NCI-H187 (cell line): Measurements from ENCODE around the gene CFAP61.
"Not testable (repeated sequence)": the region's sequence is repeated elsewhere in the genome, so short reads cannot be mapped to it uniquely, and the experiment has no call there.

Experiments
- DNase-seq, 2 experiments: peaks; one replicate each; lab custom pipeline; 2025; lab: John Stamatoyannopoulos, UW

CFAP61 gene

DNA sequence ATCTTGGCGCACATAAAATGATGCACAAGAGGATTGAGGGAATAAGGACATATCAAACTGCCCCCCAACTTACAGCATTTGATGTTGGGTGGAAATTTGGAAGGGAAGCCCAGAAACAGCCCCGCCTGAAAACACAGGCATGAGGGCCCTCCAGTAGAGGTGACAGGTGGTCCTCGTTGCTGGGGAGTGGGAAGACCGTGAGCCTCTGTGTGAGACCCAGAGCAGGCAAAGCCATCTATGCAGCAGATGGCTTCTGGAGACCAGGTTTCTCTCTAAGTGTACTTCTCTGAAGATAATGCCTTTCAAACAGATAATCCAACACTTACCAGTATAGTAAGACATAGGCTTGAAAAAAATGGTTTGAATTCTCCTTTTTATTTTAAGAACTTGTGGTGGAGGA lies 183.3 kb downstream of the CFAP61 start:
- DNase-seq = no peak

DNA sequence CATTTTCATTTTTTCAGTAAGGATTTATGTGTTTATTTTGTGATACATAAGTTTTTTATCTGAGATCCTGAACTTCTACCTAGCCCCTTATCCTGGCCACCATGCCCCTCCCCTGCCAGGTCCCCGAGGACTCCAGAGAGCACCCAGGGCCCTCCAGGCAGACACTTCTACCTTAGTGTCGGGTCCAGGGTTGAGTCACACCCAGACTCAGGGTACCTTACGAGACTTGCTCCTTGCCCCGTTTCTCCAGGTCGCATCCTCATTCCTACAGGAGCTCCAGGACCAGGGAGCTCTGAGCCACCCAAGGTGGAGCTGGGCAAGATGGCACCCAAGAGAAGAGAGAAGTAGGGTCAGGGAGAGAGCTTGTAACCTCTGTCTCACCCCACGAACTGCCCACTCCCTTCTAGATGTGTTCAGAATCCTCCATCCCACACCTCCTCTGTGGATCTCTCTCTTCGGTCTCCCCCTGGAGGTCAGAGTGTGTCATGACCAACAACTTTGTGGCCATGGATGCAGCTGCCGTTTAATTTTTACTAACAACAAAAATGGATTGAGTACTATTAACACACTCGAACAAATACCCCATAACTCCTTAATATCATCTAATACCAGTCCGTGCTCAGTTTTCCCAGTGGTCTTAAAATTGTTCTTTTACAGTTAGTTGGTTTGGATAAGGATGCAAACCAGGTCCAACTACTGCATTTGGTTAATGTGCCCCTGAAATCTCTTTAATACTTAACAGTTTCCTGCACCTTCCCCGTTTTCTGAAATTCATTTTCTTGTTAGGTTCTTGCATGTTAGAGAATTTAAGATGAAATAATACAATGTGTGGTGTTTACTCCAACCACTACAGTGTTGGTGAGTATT lies 185.0 kb downstream of the CFAP61 start:
- DNase-seq = peak in 1 of 2 experiments; percentile 27

DNA sequence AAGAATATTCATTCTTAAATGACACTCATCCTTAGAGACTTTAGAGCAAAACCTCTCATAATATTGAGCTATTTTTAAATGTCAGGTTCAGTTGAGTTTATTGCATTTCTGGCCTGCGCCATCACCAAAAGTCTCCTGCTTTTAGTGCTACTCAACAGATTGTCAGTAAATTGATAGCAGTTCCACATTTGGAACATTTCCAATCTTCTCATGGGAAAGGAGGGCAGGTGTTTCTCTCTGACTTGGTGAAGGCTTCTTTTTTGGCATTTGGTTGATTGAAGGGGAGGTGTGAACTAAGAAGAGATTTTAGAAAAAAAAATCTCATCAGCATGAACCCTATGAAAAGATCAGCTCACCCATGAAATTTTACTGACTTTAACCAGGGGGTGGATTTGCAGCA lies 189.6 kb downstream of the CFAP61 start:
- peak; percentile 52 for DNase-seq

DNA sequence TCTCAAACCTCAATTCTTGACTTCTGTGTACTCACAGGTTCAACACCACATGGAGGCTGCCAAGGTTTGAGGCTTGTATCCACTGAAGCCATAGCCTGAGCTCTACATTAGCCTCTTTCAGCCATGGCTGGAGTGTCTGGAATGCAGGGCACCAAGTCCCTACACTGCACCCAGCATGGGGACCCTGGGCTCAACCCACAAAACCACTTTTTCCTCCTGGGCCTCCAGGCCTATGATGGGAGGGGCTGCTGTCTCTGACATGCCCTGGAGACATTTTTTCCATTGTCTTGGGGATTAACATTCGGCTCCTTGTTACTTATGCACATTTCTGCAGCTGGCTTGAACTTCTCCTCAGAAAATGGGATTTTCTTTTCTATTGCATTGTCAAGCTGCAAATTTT lies 192.1 kb downstream of the CFAP61 start:
- DNase-seq = not testable (repeated sequence)

DNA sequence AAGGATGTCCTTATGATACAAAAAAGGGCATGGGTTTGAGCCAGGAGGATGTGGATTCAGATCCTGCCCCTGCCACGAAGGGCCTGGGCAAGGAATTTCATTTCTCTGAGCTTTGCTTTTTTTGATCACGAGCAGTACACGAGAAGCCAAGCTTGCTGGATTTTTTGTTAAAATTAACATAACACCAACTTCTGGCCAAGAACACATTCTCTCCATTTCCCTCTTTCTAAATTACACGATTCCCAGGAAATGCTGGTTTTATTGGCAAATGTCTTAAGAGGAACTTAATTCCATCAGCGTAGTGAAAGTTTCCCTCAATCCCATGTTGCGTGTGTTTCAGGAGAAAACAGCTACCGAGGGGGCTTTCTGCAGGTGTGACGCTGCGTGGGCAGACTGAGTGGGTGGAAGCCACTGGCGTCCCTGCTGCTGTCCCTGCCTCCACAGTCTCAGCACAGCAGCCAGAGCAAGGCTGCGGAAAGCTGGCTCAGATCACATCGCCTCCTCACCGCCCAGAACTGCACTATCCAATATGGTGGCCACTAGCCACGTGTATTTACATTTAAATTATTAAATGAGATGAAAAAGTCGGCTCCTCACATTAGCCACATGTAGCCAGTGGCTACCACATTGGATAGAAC lies 194.8 kb downstream of the CFAP61 start:
- DNase-seq = no peak

DNA sequence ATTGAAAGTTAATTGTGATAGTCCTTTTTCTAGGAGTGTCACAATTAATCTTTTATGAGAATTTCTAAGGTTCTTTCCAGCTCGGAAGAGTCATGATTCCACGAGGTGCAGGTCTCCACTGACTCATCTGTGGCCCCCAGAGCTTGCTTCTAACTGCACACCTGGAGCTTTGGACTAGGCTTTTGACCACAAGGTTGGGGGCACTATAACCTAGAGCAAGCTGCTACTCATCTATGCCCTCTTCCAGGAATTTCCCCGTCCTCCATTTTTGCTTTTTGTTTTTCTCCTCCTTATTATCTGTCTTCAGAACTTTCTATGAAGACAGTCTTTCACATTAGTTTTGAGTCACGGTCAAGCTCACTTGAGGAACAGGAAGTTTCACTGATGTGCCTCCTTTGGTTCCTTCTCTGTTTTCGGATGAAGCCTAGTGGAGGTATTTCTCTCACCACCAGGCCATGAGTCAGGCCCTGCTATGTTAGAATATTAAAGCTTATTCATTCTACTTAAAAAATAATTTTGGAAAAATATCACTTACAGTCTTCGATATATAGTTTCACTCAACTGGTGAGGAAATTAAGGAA lies 196.4 kb downstream of the CFAP61 start:
- DNase-seq = no peak

DNA sequence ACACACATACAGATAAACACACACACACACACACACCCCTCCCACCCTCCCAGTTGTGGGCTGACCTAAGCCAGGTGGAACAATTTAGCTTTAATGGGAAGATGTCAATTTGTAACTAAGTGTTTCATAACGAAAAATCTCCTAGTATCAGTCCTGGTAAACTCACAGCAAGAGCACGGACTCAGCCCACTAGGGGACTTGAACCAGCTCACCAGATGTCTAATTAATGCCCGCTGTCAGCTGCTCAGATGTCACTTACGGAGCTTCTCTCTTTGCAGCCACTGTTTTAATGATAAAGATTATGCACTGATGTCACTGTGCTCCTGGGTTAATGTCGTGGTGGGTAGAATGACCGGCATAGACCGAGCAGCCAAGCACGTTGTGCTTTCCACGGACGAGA lies 199.0 kb downstream of the CFAP61 start:
- no peak for DNase-seq

DNA sequence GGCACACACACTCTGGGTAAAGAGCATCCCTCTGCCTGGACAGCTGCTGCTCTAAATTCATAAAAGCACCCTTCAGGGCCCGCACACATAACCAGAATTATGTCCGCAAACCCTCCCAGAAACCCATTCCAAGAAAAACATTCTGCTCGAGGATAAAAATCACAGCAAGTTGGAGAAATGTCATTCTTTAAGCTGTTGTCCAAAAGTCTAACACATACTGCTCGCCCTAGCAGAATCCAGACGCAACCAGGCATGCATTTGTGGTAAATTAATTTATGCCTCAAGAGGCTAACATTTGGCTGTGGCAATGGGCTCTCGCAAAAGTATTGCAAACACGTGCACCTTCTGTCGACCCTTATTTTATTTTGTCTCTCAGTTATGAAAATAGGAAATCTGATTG lies 199.5 kb downstream of the CFAP61 start:
- no peak for DNase-seq

DNA sequence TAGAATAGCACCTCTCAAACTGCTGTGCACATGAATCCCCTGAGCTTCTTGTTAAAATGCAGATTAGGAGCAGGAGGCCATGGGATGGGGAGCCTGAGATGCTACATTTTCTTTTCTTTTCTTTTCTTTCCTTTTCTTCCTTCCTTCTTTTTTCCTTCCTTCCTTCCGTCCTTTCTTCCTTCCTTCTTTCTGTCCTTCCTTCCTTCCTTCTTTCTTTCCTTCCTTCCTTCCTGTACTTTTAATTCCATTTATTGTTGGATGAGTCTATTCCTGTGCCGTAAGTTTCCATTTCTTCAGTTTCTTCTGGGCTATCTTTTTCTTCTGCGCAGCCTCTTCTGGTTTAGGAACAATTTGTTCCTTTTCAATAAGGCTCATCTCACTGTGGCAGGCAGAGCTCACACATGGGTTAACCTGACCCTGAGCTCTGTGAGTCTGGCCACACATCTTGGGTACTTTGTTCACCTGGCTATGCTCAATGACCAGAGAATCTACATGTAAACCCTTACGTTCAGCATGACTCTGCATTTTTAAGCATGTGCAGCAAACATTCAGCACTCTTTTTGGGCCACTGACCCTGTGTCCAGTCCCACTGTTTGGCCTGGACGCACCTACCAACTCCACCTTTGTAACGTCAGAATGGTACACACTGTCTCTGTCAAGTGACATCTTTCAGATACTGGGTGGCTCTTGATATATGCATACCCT lies 200.9 kb downstream of the CFAP61 start:
- DNase-seq = no peak

DNA sequence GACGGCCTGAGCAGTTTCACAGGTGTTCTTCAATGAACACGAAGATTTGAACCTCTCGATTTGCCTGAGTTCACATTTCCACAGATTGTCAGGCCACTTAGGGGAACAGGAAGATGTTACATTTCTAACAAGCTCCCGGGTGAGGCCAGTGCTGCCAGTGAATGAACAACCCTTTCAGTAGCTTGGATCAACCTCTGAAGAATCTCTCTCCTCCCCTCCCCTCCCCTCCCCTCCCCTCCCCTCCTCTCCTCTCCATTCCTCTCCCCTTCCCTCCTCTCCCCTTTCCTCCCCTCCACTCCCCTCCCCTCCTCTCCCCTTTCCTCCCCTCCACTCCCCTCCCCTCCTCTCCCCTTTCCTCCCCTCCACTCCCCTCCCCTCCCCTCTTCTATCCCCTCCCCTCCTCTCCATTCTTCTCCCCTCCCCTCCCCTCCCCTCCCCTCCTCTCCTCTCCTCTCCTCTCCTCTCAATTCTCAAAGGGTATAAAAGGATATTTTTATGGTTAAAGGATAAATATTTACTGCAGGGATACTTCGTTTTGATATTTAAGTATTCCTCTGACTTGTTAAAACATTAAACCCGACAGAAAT lies 201.5 kb downstream of the CFAP61 start:
- DNase-seq = no peak

DNA sequence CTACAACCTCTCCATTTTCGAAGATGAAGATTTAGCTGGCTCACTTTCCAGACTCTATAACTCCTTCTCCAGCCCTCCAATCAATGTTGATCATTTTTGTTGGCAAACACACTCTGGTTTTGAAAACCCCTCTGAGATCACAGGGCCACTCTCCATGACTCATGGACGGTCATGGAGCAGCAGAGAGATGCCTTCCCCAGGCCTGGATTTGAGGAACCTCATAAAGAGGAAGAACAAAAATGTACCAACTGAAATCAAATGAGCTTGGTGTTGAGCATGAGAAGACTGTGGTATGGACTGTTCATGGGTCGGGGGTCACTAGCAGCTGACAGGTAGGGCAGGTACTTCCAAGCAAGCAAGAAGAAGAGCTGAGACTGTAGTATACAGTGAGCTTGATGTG lies 202.8 kb downstream of the CFAP61 start:
- no peak for DNase-seq

DNA sequence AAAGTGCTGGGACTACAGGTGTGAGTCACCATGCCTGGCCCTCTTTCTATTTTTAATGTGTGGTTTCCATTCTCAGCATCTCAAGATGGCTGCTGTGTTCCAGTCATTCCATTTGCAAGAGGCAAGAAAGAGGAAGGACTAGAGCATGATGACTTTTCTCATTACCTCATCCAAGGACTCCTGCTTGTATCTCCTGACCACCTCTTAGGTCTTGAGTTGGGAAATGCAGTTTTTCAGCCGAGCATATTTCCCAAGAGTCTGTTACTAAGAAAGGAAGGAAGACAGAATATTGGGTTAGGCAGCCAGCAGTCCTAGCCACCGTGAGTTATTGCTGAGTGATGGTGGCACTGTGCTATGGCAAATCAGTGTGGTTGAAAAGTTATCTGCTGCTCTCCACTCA lies 207.2 kb downstream of the CFAP61 start:
- no peak for DNase-seq

DNA sequence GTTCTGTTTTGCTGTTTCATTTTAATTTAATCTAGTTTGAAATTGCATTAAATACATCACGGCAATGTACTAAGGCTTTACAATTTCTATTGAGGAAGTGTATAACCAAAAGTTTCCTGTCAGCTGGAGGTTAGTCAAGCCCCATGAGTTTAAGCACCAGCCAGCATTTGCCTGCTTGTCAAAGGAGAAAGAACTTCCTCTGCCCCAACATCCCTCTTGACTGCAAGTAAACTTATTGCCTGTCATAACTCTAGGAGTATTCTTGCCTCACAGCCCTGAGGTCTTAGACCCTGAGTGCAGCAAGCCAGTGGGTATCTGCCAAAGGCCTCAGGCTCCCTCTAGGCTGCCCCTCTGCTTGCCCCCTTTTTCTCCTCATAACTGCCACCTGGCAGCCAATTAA lies 208.8 kb downstream of the CFAP61 start:
- no peak for DNase-seq

DNA sequence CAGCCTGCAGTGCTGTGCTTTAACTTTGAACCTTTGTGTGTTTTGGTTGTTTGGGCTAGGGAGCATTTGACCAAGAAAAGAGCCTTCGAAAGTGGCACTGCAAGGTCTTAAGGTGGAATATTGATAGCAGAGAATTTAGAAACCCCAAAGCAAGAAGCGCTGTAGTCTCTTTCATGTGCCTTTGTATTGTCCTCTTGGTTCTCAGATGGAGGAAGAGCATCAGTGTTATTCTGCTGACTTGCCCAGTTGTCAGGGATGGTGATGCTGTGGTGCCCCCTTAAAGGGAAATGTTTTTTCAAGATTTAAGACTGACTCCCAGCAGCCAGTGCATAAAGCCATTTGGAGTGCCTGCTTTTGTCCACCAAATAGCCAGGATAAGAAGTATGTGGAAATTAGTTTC lies 212.9 kb downstream of the CFAP61 start:
- no peak for DNase-seq

DNA sequence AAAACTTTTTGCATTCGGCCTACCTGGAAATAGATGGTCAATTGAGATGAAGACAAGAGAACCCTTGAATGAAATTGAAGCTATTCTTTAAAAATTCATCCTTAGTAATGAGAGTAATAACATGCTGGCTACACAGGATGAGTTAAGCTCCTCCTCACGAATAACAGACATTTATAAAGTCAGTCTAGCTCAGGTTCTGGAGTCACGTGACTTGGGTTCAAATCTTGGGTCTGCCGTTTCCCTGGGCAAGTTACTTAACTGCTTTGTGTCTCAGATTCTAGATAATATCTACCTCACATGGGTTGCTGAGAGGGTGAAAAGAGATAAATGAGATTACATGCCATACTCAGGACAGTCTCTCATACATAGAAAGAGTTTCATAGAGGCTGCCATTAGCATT lies 214.2 kb downstream of the CFAP61 start:
- no peak for DNase-seq

DNA sequence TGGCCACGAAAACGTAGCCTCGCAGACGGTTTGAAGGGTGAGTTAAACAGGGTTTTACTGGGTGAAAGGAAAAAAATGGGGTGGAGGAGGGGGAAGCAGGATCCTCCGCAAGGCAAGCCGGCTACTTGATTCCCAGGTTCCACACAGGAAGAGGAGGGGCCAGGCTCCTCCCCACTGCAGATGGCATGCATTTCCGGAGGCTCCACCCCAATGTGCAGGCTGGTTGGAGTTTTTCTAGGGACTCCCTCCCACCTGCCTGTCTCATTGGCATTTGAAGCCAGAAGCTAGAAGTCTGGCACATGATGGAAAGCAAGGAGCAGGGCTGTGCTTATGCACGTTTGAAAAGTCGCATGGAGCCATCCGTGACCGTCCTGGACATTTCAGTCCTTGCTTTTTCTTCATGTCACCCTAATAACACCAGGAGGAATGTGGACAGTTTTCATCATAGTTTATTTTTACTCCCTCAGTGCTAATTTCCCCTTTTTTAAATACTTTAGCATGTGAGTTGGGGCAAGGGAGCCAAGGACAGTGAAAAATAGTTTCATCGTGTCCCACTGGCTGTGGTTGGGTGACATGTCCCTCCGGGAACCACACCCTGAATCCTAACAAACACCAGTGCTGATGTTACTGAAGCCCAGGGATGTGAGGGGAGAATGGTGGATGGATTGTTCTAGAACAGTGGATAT lies 215.5 kb downstream of the CFAP61 start:
- peak in 1 of 2 experiments; percentile 23 for DNase-seq

DNA sequence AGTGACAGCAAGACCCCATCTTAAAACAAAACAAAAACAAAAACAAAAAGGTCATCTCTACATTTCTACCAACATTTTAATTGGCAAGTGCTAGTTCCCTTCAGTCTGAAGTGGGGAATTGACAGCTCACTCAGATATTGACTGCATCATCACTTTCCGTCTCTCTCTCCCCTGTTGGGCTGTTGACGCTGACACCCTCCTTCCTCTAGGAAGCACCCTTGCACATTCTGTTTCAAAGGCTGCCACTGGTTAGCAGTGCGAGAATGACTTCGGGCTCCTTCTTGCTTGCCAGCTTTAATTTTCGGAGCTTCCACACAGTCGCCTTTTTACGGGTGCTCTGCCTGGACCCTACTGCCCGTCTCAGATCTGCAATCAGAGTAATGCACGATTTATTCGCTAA lies 218.9 kb downstream of the CFAP61 start:
- no peak for DNase-seq

DNA sequence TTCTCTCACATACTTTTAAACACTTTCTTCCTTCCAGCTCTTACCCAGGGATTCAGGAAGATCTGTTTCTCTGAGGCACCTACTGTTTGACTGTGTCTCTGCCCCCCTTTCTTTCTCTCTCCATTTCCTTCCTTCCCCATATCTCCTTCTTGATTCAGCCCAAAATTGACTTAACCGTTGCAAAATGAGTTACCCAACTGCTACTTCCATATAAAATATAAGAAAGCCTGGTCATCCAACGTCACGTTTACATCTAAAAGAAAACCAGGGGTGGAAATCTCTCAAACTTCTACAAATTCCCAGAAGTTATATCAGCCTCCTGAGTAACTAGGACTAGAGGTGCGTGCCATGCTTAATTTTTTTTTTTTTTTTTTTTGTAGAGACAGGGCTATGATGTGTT lies 220.4 kb downstream of the CFAP61 start:
- DNase-seq = no peak

DNA sequence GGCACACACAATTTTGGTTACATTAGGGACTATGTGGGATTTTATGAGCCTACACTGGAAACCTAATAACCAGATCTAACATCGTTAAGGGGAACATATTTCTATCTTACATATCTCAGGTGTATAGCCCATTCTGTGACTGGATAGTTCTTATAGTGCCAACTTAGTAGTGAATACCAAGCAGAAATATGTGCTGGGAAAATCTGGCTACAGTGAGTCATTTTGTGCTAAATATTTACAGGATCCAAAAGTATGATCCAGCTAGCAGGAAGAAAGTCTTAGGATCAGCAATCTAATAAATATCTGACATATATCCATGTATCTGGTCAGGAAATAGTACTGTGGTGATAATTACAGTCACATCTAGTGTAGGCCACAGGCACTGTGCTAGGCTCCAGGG lies 221.0 kb downstream of the CFAP61 start:
- DNase-seq = no peak

DNA sequence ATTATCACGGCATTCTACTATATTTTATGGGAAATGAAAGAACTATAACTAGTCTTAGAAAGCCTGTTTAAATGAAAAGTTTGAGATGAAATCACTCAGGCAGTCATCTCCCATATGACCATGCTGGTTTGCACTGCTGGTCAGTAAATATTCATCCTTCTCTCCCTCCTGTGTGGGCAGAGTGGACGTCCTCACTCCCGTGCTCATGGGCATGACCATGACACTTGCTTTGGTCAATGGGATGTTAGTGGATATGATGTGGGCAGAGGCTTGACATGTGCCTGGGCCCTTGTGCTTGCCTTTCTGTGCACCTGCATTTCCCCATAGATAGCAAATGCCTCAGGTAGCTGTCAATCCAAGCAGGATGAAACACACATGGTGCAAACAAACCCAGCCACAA lies 222.5 kb downstream of the CFAP61 start:
- no peak for DNase-seq

DNA sequence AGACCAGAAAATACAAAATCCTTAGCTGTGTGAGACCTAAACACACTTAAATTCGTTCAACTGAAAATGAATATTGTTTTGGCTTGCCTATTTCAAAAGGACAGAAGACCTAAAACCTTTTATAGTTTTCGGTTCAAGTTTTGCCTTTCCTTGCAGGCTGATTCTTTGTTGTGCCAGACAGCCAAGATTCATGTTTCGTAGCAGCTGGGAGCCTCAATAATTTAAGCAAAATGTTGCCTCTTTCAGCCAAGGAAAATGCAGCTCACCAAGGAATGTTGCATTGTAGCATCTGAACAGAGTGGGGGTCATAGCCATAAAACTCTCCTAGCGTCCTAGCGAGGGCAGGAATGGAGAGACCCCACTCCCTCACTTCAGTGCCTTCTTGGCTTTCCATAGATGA lies 223.3 kb downstream of the CFAP61 start:
- DNase-seq = no peak
